Measurements from ENCODE around the gene ANKS1A. TPM values are rescaled to one million over a fixed set of nuclear protein-coding genes. Genes with fewer than 3 reads are reported as not detected.
A peak's percentile ranks its signal among the peaks of the same experiment; 100 is the strongest.

The ANKS1A gene
- total and polyA plus RNA-seq, 4 experiments from 2014 or later: 1.2 to 15.6 (median 9.4) TPM

DNA sequence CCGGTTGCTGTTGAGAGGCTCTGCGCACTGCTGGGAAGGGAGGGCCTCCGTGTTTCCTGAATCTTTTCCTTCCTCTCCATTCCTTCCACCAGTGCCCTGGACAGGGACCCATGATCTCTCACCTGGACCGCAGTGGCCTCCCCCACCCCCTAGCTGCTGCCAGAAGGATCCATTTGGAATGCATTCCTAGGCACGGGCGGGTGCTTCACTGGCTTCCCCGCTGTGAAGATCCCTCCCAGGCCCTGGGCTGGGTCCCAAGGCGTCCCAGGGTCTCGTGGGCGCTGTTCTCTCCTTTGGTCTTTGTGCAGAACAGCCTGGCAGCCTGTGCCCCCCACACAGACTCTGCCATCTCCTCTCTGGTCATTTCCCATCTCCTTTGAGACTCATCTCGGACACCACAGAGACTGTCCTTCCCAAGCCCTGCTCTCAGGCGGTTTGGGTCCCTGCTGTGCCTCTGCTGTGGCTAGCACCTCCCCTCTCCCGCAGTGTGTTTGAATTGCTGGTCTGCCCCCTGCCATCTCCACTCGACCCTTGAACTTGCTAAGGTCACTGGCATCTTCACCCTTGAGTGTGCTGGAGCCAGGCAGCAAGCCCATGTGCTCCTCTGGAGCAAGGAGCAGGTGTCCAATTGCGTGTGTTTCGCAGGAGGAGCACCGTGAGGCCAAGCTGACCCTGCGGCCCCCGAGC, 193.1 kb downstream of the ANKS1A start:
- H3K36me3 ChIP-seq (ENCODE audit: insufficient read depth, low read length): peaks cover 15% of the 10 kb centered on the region
- no peak overlapping the region for H3K27ac ChIP-seq (ENCODE audit: low read depth, low read length)
- intact Hi-C loops (cut with micrococcal nuclease): no loop called here
- H3K4me1 ChIP-seq (ENCODE audit: insufficient read depth, low read length): no peaks in the 10 kb centered on the region
- no peak for DNase-seq
- H3K9me3 Mint-ChIP-seq: no peaks in the 10 kb centered on the region
- H3K27ac Mint-ChIP-seq: peak overlapping the region in 1 of 7 donors; percentile 17
- H3K4me3 Mint-ChIP-seq: no peak overlapping the region
- H3K4me1 Mint-ChIP-seq: peaks cover 0 to 1% (median 0%) of the 10 kb centered on the region in 4 donors
- no peaks in the 10 kb centered on the region for H3K27me3 Mint-ChIP-seq
- ChIA-PET POLR2A (ENCODE audit: partially characterized antibody) (no interaction called here), CTCF (ENCODE audit: partially characterized antibody) (no interaction called here)
- H3K27me3 ChIP-seq (ENCODE audit: insufficient read depth, low read length): no peaks in the 10 kb centered on the region
- no peak overlapping the region for H3K4me3 ChIP-seq (ENCODE audit: low read length in 2 of 2)
- H3K9me3 ChIP-seq (ENCODE audit: control insufficient read depth in 1 of 2, low read length in 2 of 2): no peaks in the 10 kb centered on the region
- H3K36me3 Mint-ChIP-seq: peaks cover 32 to 44% of the 10 kb centered on the region in 2 donors

DNA sequence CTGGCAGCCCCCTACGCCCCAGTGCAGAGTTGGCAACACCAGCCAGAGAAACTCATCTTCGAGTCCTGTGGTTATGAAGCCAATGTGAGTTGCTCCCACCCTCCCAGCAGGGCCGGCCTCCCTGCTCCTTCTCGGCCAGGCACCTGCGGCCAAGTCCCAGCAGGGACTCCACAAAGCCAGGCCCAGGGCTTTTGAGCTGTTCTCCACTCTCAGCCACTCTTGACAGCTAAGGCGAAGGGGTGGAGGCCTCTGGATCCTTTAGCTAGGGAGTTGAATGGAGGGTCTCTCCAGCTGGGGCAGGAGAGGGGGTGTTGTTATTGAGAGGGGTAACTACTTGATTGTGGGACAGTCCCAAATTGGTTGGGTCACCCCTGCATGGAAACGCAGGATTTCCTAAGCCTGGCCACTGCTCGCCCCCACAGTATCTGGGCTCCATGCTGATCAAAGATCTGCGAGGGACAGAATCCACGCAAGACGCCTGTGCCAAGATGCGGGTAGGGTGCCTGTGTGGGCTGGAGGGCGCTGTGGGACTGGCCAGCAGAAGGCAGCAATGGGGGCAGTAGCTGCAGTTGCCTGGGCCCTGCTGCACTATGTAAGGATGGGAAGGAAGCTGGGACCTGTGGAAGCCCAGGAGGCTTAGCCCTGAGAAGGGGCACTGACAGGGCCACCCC, 193.8 kb downstream of the ANKS1A start:
- Mint-ChIP-seq H3K9me3 (no peaks in the 10 kb centered on the region), H3K27ac (no peak overlapping the region), H3K4me3 (no peak overlapping the region), H3K4me1 (peaks cover 0 to 1% (median 0%) of the 10 kb centered on the region in 4 donors), H3K36me3 (peaks cover 36 to 47% of the 10 kb centered on the region in 2 donors), H3K27me3 (no peaks in the 10 kb centered on the region)
- no peak overlapping the region for H3K27ac ChIP-seq (ENCODE audit: low read depth, low read length)
- H3K4me1 ChIP-seq (ENCODE audit: insufficient read depth, low read length): no peaks in the 10 kb centered on the region
- H3K36me3 ChIP-seq (ENCODE audit: insufficient read depth, low read length): peaks cover 12% of the 10 kb centered on the region
- no peak for DNase-seq
- CTCF ChIA-PET (ENCODE audit: partially characterized antibody): no interaction called here
- no peaks in the 10 kb centered on the region for H3K9me3 ChIP-seq (ENCODE audit: control insufficient read depth in 1 of 2, low read length in 2 of 2)
- POLR2A ChIA-PET (ENCODE audit: partially characterized antibody): no interaction called here
- intact Hi-C loops (cut with micrococcal nuclease): no loop called here
- H3K27me3 ChIP-seq (ENCODE audit: insufficient read depth, low read length): no peaks in the 10 kb centered on the region
- no peak overlapping the region for H3K4me3 ChIP-seq (ENCODE audit: low read length in 2 of 2)

DNA sequence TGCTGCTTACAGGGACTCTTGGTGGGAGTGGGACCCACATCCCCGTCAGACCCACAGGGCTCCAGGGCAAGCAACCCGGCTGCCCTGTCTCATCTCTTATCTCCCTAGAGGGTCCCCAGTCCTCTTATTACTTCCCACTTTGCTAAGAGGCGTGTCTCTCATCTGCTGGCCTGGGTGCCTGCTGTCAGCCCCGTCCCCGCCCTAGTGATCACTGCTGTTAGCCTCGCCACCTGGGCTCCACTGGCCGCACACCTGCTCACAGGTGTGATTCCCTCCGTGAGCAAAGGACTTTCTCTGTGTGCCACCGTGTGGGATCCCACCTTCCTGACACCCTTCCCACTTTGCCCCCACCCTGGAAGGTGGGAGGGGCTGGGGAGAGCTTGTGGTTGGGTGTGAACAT, 194.5 kb downstream of the ANKS1A start:
- Mint-ChIP-seq H3K4me1 (peaks cover 0 to 1% (median 0%) of the 10 kb centered on the region in 4 donors), H3K4me3 (no peak overlapping the region), H3K9me3 (no peaks in the 10 kb centered on the region), H3K36me3 (peaks cover 40 to 52% of the 10 kb centered on the region in 2 donors), H3K27ac (peak overlapping the region in 2 of 7 donors; percentile 18 to 80), H3K27me3 (no peaks in the 10 kb centered on the region)
- Histone ChIP-seq H3K9me3 (ENCODE audit: control insufficient read depth in 1 of 2, low read length in 2 of 2) (no peaks in the 10 kb centered on the region), H3K27me3 (ENCODE audit: insufficient read depth, low read length) (no peaks in the 10 kb centered on the region), H3K4me1 (ENCODE audit: insufficient read depth, low read length) (no peaks in the 10 kb centered on the region), H3K36me3 (ENCODE audit: insufficient read depth, low read length) (peaks cover 12% of the 10 kb centered on the region), H3K4me3 (ENCODE audit: low read length in 2 of 2) (no peak overlapping the region), H3K27ac (ENCODE audit: low read depth, low read length) (no peak overlapping the region)
- intact Hi-C loops (cut with micrococcal nuclease): no loop called here
- DNase-seq: no peak
- POLR2A ChIA-PET (ENCODE audit: partially characterized antibody): no interaction called here
- CTCF ChIA-PET (ENCODE audit: partially characterized antibody): no interaction called here

DNA sequence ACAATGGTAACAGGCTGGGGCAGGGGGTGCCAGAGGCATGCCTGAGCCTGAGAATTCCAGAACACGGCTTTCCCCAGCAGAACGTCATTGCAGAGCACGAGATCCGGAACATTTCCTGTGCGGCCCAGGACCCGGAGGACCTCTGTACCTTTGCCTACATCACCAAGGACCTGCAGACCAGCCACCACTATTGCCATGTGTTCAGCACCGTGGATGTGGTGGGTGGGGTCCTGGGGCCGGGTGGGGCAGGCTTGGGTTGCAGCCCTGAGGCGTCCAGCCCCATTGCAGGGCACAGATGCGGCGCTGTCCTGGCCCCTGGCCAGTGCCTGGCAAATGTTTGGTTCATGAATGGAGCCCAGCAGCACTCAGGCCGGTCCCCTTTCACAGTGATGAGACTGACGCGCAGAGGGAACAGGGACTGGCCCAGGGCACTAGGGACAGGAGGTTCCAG, 195.0 kb downstream of the ANKS1A start:
- Histone ChIP-seq H3K36me3 (ENCODE audit: insufficient read depth, low read length) (peaks cover 12% of the 10 kb centered on the region), H3K27ac (ENCODE audit: low read depth, low read length) (no peak overlapping the region), H3K27me3 (ENCODE audit: insufficient read depth, low read length) (no peaks in the 10 kb centered on the region), H3K9me3 (ENCODE audit: control insufficient read depth in 1 of 2, low read length in 2 of 2) (no peaks in the 10 kb centered on the region), H3K4me1 (ENCODE audit: insufficient read depth, low read length) (no peaks in the 10 kb centered on the region), H3K4me3 (ENCODE audit: low read length in 2 of 2) (no peak overlapping the region)
- no peaks in the 10 kb centered on the region for H3K27me3 Mint-ChIP-seq
- no peak for DNase-seq
- no peak overlapping the region for H3K27ac Mint-ChIP-seq
- H3K4me3 Mint-ChIP-seq: no peak overlapping the region
- peaks cover 40 to 53% of the 10 kb centered on the region in 2 donors for H3K36me3 Mint-ChIP-seq
- peaks cover 0 to 1% (median 0%) of the 10 kb centered on the region in 4 donors for H3K4me1 Mint-ChIP-seq
- POLR2A ChIA-PET (ENCODE audit: partially characterized antibody): no interaction called here
- CTCF ChIA-PET (ENCODE audit: partially characterized antibody): no interaction called here
- H3K9me3 Mint-ChIP-seq: no peaks in the 10 kb centered on the region
- intact Hi-C loops (cut with micrococcal nuclease): no loop called here

DNA sequence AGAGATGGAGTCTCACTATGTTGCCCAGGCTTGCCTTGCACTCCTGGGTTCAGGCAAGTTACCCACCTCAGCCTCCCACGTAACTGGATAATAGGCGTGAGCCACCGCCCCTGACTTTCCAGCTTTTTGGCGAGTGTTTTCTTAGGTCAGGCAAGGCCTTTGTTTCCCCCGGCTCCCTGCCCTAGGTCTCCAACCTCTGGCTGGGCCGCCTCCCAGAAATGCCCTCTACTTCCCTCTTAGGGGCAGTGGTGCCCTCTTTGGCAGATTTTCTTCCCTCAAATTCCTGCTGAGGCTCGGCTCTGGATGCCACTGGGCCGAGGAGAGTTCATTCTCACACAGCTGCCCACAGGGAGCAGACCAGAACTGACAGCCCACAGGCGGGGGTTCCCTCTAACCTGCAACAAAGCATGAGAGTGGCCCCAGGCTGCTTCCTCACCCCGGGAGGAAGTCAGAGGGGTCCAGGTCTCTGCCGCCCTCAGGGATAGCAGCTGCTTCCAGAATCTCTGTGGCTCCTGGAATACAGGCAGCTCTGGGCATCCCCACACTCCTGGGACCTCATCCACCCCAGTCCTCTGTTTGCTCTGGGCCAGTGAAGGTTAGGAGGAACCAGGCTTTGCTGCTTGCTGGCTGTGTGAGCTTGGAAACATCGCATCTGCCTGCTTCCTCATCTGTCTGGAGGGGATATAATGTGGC, 195.6 kb downstream of the ANKS1A start:
- H3K27me3 Mint-ChIP-seq: no peaks in the 10 kb centered on the region
- CTCF ChIA-PET (ENCODE audit: partially characterized antibody): no interaction called here
- H3K27ac Mint-ChIP-seq: peak overlapping the region in 1 of 7 donors; percentile 24
- H3K36me3 Mint-ChIP-seq: peaks cover 46 to 59% of the 10 kb centered on the region in 2 donors
- DNase-seq: no peak
- Histone ChIP-seq H3K9me3 (ENCODE audit: control insufficient read depth in 1 of 2, low read length in 2 of 2) (no peaks in the 10 kb centered on the region), H3K4me3 (ENCODE audit: low read length in 2 of 2) (no peak overlapping the region), H3K4me1 (ENCODE audit: insufficient read depth, low read length) (no peaks in the 10 kb centered on the region), H3K27ac (ENCODE audit: low read depth, low read length) (no peak overlapping the region), H3K36me3 (ENCODE audit: insufficient read depth, low read length) (peaks cover 12% of the 10 kb centered on the region), H3K27me3 (ENCODE audit: insufficient read depth, low read length) (no peaks in the 10 kb centered on the region)
- POLR2A ChIA-PET (ENCODE audit: partially characterized antibody): no interaction called here
- H3K4me3 Mint-ChIP-seq: no peak overlapping the region
- intact Hi-C loops (cut with micrococcal nuclease): no loop called here
- peaks cover 0 to 1% (median 0%) of the 10 kb centered on the region in 4 donors for H3K4me1 Mint-ChIP-seq
- H3K9me3 Mint-ChIP-seq: no peaks in the 10 kb centered on the region

DNA sequence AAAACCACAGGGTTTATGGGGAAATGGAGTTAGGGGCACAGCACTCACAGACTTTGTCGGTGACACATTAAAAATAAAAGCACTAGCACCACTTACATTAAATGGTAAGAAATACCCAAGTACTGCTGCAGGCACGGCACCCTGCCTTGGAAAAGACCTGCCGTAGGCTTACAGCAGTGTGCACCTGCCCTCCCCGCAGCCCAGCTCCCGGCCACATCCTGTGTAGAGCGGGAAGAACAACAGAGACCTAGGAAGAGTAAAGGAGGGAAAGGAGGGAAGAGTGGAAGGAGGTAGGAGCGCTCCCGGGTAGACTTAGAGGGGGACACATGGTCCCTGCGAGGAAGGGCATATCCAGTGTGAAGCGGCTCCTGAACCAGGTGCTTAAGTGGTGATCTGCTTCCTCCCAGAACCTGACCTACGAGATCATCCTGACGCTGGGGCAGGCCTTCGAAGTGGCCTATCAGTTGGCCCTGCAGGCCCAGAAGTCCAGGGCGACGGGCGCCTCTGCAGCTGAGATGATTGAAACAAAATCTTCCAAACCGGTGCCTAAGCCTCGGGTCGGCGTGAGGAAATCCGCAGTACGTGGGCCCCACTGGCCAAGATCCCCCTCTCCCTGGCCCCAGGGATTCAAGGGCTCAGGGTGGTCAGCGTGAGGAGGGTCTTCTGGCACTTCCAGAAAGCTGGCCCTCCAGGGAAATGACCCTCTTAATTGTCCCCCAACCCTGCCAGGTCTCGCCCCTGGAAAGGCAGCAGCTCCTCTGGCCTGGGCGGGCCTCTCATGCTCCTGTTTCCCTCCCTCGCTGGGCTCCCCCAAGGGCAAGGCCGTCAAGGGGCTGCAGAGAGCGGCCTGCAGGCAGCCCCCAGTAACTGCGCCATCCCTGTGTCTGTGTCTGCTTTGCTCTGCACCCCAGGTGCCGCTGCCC, 196.6 kb downstream of the ANKS1A start:
- Histone ChIP-seq H3K36me3 (ENCODE audit: insufficient read depth, low read length) (peaks cover 12% of the 10 kb centered on the region), H3K27me3 (ENCODE audit: insufficient read depth, low read length) (no peaks in the 10 kb centered on the region), H3K9me3 (ENCODE audit: control insufficient read depth in 1 of 2, low read length in 2 of 2) (no peaks in the 10 kb centered on the region), H3K27ac (ENCODE audit: low read depth, low read length) (no peak overlapping the region), H3K4me1 (ENCODE audit: insufficient read depth, low read length) (no peaks in the 10 kb centered on the region), H3K4me3 (ENCODE audit: low read length in 2 of 2) (no peak overlapping the region)
- intact Hi-C loops (cut with micrococcal nuclease): no loop called here
- Mint-ChIP-seq H3K27me3 (no peaks in the 10 kb centered on the region), H3K4me3 (no peak overlapping the region), H3K36me3 (peaks cover 45 to 57% of the 10 kb centered on the region in 2 donors), H3K4me1 (peaks cover 0 to 1% (median 0%) of the 10 kb centered on the region in 4 donors), H3K27ac (no peak overlapping the region), H3K9me3 (no peaks in the 10 kb centered on the region)
- no peak for DNase-seq
- POLR2A ChIA-PET (ENCODE audit: partially characterized antibody): no interaction called here
- CTCF ChIA-PET (ENCODE audit: partially characterized antibody): interaction anchor here (0.6 kb wide), 1 partner anchor 23 kb away, joined by 3 read pairs; no protein-coding TSS in a partner anchor

Measured in CD4-positive, alpha-beta memory T cell (primary cell).